GM18858 (cell line): ENCODE data around the gene SEBOX.

ENCODE experiments used
- ATAC-seq: cut with Tn5 transposase; IDR thresholded peaks from one replicate; pipeline ENCODE4 v1.9.1; 2021; ENCODE audit not compliant: unreplicated experiment

The SEBOX gene

DNA sequence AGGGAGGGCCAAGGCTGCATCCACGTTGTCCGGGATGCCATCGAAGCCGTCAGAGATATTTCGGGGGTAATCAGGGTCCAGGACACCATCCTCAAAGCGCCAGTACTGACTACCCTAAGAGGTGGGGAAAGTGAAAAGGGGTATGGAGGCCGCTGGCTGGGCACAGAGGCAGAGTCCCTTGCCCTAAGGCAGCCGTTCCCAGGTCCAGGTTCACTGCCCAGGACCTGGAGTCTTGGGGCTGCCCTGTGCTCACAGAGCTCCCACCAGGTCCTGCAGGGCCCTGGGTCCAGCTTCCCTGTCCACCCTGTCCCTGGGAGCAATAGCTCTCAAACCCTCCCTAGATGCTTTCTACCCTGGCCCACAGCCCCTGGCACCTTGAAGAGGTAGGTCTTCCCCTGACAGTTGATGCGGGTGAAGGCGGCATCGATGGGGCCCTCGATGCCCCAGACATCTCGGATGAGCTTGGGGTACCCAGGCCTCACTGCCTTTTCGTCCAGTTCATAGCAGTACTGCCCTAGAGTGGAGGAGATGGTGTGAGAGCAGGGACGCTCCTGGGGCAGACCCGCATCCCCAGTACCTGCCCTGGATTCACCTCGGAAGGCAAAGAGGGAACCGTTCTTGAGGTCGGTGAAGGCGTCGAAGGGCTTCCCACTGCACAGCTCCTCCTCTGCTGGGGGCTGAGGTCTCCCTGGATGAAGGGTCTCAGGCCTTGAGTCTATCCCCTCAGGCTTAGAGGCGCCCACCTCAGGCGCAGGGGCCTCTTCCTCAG is 4.1 kb upstream of the SEBOX start:
- ATAC-seq = no peak

DNA sequence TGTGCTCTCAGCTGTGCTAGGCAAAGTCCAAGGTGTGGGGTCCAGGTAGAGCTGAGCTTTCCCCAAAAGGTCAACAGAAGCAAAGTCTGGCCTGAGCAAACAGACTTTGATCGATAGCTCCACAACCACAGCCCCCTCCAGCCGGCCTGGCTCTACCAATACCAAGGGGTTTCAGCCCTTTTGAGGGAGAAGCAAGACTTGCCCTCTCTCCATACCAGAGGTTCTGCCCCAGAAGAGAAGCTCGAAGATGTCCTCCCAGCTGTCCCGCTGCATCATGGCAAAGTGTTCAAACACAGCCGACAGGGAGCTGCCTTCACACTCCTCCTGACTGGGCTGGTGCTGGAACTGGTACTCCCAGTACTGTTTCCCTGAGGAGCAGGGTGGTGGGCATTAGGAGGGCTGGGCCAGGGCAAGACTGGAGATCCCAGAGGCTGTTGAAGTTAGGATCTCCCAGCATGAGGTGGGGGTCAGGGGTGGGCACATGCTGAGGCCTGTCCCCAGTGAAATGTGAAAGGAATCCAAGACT is 3.4 kb upstream of the SEBOX start:
- ATAC-seq = no peak

DNA sequence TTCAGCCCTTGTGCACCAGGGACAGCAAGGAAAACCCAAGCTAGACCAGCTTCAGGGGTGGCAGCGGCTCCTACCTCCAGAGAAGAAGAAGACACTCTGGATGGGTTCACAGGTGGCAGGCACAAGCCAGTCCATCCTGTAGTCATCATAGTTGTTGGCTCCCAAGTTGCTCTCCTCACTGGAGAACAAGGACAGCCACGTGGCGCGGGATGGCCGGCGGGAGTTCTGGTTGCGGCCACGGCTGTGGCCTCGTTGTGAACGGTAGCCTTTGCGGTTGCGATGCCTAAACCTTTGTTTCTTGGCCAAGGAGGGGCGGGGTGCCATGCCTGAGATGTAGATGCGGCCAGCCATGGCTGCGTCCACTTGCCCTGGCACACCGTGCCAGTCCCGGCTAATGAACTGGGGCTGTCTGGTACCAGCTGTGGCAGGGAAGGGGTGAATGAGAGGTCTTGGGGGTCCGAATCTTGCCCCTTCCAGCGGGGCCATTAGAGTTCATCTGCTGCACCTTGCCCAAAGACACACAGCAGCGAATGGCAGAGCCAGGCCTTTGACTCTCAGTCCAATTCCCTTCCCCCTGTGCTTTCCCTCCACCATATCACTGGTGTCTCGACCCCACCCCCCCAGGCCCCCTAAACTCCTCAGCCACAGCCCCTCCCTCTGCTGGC is 2.8 kb upstream of the SEBOX start:
- ATAC-seq = no peak

DNA sequence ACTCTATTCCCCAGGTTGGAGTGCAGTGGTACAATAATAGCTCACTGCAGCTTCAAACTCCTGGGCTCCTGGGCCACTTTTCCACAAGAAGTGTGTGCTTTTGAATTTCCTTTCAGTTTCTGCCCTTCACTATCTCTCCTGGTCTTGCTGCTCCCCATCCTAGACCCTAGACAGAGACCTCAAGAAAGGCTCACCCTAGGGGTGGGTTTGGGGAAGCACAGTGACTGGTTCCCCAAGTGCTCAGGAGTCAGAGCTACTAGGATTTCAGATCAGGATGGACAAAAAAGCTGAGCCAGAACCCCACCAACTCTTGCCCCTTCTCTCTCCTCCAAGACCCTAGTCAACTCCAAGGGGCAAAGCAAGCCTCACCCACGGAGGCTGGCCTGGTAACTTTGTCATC is 1.6 kb upstream of the SEBOX start:
- ATAC-seq = no peak

DNA sequence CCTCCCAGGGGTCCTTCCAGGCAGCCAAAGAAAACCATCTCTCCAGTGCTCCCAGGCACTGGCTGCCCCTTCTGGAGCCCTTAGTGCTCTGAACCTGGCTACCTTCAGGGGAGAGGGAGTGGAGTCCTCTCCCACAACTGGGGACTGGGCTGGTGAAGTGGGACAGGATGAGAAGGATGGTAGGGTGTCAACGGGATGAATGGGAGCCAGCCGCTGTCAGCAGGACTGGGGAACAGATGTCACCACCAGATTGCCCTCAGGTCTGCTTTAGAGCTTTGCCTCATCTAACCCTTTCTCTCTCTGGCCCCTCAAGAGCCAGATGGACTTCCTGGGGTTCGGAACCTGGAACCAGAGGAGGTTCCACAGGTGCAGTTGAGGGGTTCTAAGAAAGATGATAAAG is 488 bp upstream of the SEBOX start:
- no peak for ATAC-seq

DNA sequence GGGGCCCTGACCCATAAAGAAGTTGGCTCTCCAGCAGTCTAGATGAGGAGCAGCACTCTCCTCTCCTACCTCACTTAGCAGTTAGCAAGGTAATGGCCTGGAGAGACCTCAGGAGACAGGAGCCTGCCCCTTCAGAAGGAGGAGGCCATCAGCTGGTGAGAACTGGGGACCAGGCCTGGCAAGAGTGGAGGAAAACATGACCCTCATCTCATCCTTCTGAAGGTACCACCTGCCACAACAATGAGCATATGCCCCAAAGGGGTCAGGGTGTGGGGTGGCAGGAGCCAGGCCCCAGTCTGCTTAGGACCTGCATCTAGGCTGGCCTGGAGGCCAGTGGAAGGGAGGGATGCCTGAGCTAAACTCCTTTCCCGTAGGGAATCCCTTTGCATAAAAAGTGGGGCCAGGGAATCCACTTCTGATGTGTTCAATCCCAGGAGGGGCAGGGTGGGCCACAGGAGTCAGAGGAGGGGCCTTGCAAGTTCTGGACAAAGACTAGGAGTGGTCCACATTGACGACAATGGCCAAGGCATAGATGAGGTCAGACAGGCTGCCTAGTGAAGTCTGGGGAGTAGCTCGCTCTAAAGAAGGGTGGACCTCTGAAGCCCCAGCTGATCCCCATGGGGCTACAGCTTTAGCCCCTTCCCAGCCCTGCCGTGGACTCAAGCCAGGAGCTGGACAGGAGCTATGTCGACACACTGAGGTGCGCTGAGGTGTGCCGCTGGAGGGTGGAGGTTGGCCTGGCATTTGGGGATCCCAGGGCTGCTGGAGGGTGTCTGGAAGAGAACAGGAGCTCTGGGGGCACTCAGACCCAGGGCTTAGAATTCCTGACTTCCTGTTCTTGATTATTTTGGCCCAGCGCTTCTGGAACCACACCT is 986 bp downstream of the SEBOX start:
- ATAC-seq = no peak

DNA sequence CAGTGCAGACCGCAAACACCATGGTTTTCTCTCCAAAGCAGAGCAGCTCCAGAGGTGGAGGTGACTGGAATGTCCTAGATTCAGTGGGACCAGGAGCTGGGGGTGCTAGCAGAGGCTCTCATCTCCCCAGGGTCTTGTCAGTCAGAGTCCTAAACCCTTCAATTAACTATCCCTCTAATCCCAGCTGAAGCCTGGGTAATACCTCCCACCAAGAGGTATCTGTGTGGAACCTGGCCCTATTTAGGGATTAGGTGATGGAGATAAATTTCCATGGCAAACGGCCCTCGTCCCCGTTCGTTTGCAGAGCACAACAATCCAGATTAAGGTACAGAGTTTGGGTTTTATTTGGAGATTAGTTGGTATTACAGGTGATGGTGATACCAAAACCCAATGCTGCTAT is 1.8 kb downstream of the SEBOX start:
- no peak for ATAC-seq

DNA sequence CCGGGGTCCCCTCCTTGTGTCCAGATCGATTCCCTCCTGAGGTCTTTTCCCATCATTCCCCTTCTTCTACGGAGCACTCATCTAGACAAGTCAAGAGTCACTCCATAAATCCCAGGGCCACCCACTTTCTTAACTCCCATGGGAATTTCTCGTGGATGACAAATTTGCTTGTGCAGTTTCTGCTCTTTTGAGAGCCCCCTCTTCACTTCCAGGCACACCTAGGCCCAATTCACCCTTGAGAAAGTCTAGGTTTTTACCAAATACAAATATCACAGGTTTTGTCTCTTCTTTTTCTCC is 7.2 kb downstream of the SEBOX start:
- no peak for ATAC-seq

DNA sequence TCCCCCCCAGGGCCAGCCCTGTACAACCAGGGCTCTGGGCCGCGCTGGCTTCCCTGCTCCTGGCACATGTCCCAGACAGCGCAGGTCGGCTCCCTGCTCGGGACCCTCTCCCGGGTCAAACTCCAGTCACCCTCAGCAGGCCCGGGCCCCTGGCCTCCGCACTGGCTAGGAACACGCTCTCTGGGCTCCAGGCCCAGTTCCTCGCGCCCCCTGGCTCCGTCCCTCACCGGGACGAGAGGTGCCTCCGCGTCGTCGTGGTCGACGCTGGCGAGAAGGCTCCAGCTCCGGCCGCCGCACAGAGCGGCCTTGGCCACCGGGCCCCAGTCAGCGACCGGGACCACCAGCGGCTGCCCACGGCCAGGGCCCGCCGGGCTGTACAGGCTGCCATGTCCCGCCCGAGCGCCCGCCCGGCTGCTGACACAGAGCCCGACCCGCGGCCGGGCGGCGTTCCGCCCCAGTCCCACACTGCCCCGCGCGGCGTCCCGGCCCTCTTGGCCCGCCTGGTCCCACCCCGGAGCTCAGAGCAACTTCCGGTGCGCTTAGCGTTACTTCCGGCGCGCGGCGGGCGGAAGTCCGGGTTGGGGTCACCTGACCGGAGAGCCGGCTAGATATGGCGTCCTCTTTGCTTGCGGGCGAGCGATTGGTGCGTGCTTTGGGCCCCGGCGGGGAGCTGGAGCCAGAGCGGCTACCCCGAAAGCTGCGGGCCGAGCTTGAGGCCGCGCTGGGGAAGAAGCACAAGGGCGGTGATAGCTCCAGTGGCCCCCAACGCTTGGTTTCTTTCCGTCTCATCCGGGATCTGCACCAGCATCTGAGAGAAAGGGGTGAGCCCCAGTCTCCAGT is 7.7 kb downstream of the SEBOX start, which contains the start of gene POLDIP2:
Gene POLDIP2, minus strand, starts transcription at position 467 of the 840 bp plus-strand sequence. Its CDS starts 79 bp downstream, at position 388.
- ATAC-seq = peak; percentile 81

DNA sequence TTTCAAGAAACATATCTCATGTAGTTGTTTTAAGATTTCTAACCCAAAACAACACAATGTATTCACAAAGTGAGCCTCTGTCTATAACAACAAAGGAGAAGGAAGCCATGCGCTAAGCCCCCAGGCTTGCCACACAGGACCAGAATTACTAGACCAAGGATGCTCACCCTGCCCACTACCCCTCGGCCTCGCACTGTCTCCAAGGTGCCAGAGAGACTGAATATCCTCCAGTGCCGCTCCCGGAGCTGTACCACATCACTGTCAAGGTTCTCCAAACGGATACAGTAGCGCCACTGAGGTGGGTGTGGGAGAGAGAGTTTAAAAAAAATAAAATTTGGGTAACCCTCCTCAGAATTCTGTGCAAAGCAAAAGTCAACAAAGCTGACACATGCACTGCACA is 14.7 kb downstream of the SEBOX start:
- no peak for ATAC-seq

DNA sequence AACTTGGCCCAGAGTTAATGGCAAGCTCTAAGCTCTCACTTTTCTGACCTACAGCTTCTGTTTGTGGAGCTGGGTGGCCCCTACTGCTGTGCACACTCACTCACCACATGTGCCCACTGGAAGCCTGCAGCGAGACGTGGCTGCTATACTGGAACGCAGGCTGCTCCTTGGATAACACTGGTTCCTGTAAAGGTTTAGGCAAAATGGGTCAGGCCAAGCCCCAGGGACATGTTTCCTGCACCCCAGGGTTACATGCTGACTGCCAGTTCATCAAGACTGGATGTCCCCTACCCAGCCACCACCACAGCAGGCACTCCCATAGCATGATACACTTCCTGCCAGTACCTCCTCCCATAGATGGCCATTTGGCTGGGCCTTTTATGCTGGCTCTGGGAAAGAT is 16.0 kb downstream of the SEBOX start:
- ATAC-seq = no peak

DNA sequence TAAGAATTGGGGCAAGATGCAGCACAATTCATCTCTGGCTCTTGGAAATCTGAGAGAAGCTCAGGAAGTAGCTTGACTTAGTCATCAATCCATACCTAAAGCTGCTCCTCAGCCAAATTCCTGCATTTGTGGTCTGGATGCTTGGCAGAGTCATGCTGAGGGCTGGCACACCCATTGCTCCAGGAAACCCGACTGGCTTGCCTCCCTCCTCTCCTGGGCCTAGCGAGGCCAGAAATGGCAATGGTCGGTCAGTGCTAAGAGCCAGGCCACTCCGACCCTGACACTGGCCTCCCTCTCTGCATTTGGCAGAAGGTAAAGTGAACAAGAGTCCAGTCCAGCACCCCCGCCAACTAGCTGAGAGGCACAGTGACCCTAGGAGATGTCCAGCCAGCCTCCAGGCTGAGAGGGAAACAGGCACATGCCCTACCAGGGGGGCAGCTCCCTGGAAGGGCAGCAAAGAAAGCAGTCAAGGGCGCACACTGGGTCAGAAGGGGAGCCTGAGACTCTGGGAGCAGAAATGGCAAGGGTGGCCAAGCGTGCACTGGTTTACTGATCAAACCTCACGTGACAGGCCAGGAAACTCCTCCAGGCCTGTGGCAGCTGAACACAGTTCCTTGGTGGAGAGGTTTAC is 17.6 kb downstream of the SEBOX start:
- ATAC-seq = no peak

DNA sequence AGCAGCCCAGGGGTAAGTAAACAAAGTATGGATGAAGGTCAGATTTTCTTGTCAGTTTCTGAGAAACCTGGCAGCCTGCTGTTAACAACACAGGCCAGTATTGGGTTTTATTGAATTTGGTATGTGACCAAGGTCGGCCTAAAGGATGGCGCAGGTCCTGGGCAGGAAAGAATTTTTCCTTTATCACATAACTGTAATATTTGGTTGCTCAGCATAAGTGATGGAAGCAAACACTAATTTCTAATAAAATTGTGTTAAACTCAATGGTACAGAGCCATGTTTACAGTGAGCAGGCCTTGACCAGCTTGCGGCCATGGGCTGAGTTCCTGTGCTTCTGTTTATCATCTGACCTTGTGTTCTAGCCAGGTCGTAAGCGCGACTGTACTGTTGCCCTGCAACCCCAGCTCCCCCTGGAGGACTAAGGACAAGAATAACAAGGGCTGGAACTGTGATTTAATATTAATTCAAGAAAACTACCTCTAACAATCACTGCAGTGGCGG is 18.2 kb downstream of the SEBOX start:
- ATAC-seq = no peak

DNA sequence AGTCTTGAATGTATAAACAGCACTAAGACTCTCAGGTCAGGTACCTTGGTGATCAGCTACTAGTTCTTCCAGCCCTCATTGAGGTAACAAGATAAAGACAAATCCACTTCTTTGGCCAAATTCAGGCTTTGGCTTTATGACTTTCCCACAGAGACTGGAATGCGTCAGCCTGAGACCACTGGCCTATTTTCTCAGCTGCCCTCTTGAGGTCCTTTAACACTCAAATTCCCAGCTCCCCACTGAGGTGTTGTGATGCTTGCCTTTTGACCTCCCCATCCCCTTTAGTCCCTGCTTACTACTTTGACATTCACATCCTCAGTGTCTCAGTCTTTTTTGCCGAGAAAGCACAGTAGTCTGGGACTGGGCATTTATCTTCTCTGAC is 18.8 kb downstream of the SEBOX start:
- no peak for ATAC-seq

DNA sequence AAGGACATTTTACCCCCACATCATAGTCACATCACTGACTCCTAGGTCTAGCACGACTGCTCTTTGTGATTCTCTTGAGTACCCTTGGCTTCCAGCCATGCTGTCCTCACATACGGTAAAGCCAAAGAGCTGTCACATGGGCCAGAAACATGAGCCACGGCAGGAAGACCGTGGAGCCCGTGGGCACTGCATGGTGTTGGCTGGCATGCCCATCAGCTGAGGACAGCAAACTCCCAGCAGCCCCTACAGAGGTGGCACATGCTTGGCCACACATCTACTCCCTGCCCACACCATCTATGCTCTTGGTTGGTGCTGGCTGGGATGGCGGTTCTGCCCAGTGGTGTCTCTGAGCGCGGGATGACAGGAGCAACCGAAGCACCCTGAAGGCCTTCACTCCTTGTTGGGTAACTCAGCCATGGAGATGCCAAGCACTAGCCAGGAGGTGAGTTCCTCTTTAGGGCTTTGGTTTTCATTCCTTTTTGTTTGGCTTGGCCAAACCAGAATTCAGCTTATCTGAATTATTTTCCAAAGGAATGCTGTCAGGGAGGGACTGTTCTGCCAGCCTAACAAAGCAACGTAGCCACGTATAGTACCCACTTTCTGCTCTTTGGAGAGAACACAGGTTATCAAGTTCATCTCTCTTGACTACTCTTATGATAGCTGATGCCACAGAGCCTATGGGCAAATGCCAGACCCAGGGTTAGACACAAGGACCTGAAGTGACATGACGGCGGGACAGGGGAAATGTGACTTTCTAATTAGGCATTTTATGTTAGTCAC is 19.4 kb downstream of the SEBOX start:
- ATAC-seq = no peak

DNA sequence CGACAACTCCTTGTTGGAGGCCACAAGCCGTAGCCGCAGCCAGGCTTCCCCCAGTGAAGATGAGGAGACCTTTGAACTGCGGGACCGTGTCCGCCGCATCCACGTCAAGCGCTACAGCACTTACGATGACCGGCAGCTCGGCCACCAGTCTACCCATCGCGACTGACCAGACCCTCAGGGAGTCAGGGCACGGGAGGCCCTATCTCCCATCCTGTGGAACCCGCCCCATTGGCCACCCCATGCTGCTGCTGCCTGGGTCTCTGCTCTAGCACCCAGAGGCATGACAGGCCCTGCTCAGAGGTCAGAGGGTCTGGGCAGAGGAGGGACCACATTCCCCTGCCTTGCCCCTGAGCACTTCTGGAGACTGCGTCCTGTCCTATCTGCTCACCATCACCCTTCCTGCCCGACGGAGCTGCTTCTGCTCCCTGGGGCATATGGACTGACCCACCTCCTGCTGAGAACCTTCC is 20.5 kb downstream of the SEBOX start:
- no peak for ATAC-seq

DNA sequence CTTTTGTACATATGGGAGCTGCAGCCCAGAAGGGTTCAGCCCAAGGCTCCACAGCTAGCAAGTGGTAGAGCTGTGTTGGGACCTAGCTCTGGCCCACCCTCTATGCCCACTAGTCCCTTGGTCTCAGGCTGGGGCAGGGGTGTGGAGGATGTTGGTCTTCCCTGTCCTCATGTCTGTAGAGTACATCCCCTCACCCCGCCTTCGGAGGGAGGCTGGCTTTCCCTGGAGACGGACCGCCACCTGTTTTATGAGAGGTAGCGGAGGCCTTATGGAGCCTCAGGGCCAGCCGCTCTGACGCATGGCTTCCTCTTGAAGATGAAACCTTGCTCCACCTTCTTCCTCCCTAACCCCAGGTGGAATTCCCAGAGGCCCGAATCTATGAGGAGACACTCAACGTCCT is 21.0 kb downstream of the SEBOX start:
- no peak for ATAC-seq

DNA sequence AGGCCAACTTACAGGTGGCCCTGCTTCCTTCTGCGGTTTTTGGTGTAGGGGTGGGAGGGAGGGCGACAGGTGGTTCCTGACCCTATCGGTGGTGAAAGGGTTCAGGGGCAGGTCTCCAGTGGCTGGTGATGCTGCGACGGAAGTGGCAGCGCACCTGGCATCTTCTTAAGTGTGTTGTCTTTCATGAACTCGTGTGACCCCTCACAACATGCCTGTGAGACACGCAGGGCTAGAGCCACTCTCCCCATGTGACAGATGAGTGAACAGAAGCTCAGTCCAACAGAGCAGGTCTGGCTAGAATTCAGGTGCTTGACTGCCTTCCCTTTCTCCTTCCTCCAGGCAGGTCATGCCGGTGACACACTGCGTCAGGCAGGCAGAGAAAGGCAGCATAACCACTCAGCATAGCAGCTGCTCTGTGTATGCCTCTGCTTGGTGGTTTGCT is 21.5 kb downstream of the SEBOX start:
- no peak for ATAC-seq

DNA sequence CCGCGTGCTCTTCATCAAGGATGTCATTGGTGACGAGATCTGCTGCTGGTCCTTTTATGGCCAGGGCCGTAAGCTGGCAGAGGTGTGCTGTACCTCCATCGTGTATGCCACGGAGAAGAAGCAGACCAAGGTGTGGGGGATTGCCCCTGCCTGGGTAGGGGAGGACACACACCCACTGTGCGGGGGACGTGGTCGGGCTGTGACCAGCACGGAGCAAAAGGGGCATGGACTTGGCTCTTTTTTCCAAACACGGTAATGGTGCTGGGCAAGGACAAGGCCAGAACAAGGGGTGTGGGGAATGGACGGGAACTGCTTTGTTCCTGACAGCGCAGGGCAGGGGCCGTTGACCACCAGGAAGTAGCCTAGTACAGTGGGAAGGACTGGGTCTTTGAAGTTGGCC is 22.7 kb downstream of the SEBOX start:
- ATAC-seq = no peak
